HG03558 (cell line): ENCODE measurements around the gene KRTAP5-11.
"Not testable (repeated sequence)": the region's sequence is repeated elsewhere in the genome, so short reads cannot be mapped to it uniquely, and the experiment has no call there.

Experiments used
- ATAC-seq: cut with Tn5 transposase; IDR thresholded peaks from one replicate; pipeline ENCODE4 v1.9.1; 2021; ENCODE audit warnings: moderate number of reproducible peaks; ENCODE audit not compliant: unreplicated experiment; ENCODE audit errors: extremely low read depth

KRTAP5-11 gene

GRCh38 chr11:71582969-71583368 lies 294 bp upstream of the KRTAP5-11 start:
- not testable (repeated sequence) for ATAC-seq

GRCh38 chr11:71581826-71582225 lies 849 bp downstream of the KRTAP5-11 start:
- ATAC-seq = no peak

GRCh38 chr11:71580057-71581003 lies 2.3 kb downstream of the KRTAP5-11 start:
- no peak for ATAC-seq

GRCh38 chr11:71579513-71579912 lies 3.2 kb downstream of the KRTAP5-11 start:
- not testable (repeated sequence) for ATAC-seq

GRCh38 chr11:71577469-71578004 lies 5.1 kb downstream of the KRTAP5-11 start:
- no peak for ATAC-seq

- not testable (repeated sequence) for ATAC-seq
Measured at GRCh38 chr11:71576688-71577465, 5.8 kb downstream of the KRTAP5-11 start.

- ATAC-seq = no peak
Measured at GRCh38 chr11:71575723-71576424, 6.8 kb downstream of the KRTAP5-11 start.

GRCh38 chr11:71574418-71574817 lies 8.3 kb downstream of the KRTAP5-11 start:
- no peak for ATAC-seq

- no peak for ATAC-seq
Measured at GRCh38 chr11:71572811-71573210, 9.9 kb downstream of the KRTAP5-11 start.

- ATAC-seq = not testable (repeated sequence)
Measured at GRCh38 chr11:71571101-71571850, 11.4 kb downstream of the KRTAP5-11 start.

GRCh38 chr11:71568704-71569349 lies 13.8 kb downstream of the KRTAP5-11 start:
- no peak for ATAC-seq

GRCh38 chr11:71567633-71568032 lies 15.0 kb downstream of the KRTAP5-11 start:
- not testable (repeated sequence) for ATAC-seq

- not testable (repeated sequence) for ATAC-seq
Measured at GRCh38 chr11:71566626-71567599, 15.8 kb downstream of the KRTAP5-11 start.

GRCh38 chr11:71566081-71566620 lies 16.5 kb downstream of the KRTAP5-11 start:
- no peak for ATAC-seq

- no peak for ATAC-seq
Measured at GRCh38 chr11:71565263-71565662, 17.4 kb downstream of the KRTAP5-11 start, which contains the start of gene KRTAP5-10. Gene KRTAP5-10, plus strand, starts transcription at chr11:71565563. Its CDS starts 25 bp downstream, at chr11:71565588.

GRCh38 chr11:71564430-71564829 lies 18.2 kb downstream of the KRTAP5-11 start:
- ATAC-seq = no peak

- no peak for ATAC-seq
Measured at GRCh38 chr11:71563406-71563805, 19.3 kb downstream of the KRTAP5-11 start.
